K562 (cell line): ENCODE measurements around the gene FKBP7. TPM values are rescaled to one million over a fixed set of nuclear protein-coding genes. Genes with fewer than 3 reads are reported as not detected.

Experiments
- ATAC-seq: fragments of 200-7000 bp; cut with Tn5 transposase; 3 replicates; pipeline ENCODE4 v1.9.1; 2020; ENCODE audit warnings: moderate library complexity
- BruUV-seq: library from RNA; stranded (reverse); fragments of 400-500 nt; replicated peaks from 2 replicates; lab custom pipeline; 2021; lab: Mats Ljungman, UMichigan
- CTCF ChIA-PET: fragments of 300-600 bp; formaldehyde crosslinking; extraction: SDS; loops from one replicate; lab custom pipeline; 2021; ENCODE audit warnings: low intra/inter-chr PET ratio; lab: Yijun Ruan, JAX
- POLR2A ChIA-PET: fragments of 300-600, 350-650 bp; sonication (Branson Sonifier 250); formaldehyde crosslinking; extraction: SDS; loops from one replicate; lab custom pipeline; 2021; ENCODE audit warnings: antibody characterized with exemption, inconsistent platforms; lab: Yijun Ruan, JAX
- DNase-seq, 4 experiments: peaks; one replicate each; pipeline versions ENCODE4 v3.0.0 to v3.0.0-alpha.2; 2011 to 2018; ENCODE audit warnings: low spot score in 3 of 4, mixed read lengths in 3 of 4; ENCODE audit errors: extremely low read depth in 1 of 4
- FAIRE-seq: peaks from 2 replicates; lab custom pipeline; 2011; peaks lifted over from hg19 to GRCh38; lab: Jason Lieb, UNC
- H2AFZ ChIP-seq: 2 replicates; pipeline ENCODE4 v1.6.0; 2011; ENCODE audit warnings: low read depth, low read length, control low read depth, inconsistent platforms
- H3K27ac ChIP-seq: fragments of 200-600 bp; 3 replicates; pipeline ENCODE4 v1.8.0; 2011; ENCODE audit warnings: low read depth, mild to moderate bottlenecking, control low read depth, inconsistent platforms, low read length, moderate library complexity, mixed read lengths; ENCODE audit errors: extremely low read depth
- H3K27me3 ChIP-seq, 2 experiments: fragments of 300-600 bp in 1 of 2; 2 replicates in 1 of 2; 3 replicates in 1 of 2; pipeline versions ENCODE4 v1.6.0 to v1.8.0; 2011; ENCODE audit warnings: inconsistent platforms in 2 of 2, low read length in 2 of 2, mild to moderate bottlenecking in 1 of 2, mixed read lengths in 1 of 2, moderate library complexity in 1 of 2; ENCODE audit not compliant: control insufficient read depth in 2 of 2, insufficient read depth in 2 of 2
- H3K36me3 ChIP-seq: fragments of 300-600 bp; 3 replicates; pipeline ENCODE4 v1.8.0; 2011; ENCODE audit warnings: mild to moderate bottlenecking, low read length, inconsistent platforms; ENCODE audit not compliant: control insufficient read depth, insufficient read depth
- H3K4me1 ChIP-seq, 2 experiments: fragments of 200-600 bp in 1 of 2; replicated peaks in 1 of 2; 2 replicates in 1 of 2; 3 replicates in 1 of 2; pipeline versions ENCODE4 v1.5.1 to v1.8.0; 2011; ENCODE audit warnings: inconsistent platforms in 2 of 2, low read length in 2 of 2, mild to moderate bottlenecking in 1 of 2, mixed read lengths in 1 of 2, moderate library complexity in 1 of 2; ENCODE audit not compliant: control insufficient read depth in 2 of 2, insufficient read depth in 2 of 2
- H3K4me2 ChIP-seq: 2 replicates; pipeline ENCODE4 v1.6.1; 2011; ENCODE audit warnings: low read length, control low read depth, inconsistent platforms, mixed read lengths; ENCODE audit not compliant: insufficient read depth
- H3K4me3 ChIP-seq: fragments of 200-600 bp; sonication (generic), shearing (Covaris generic); 2 replicates; pipeline ENCODE4 v1.5.1; 2016; ENCODE audit warnings: control low read depth, inconsistent platforms
- H3K79me2 ChIP-seq: fragments of 200-600 bp; 3 replicates; pipeline ENCODE4 v1.8.0; 2011; ENCODE audit warnings: low read length, inconsistent platforms; ENCODE audit not compliant: control insufficient read depth, insufficient read depth
- H3K9ac ChIP-seq, 2 experiments: 2 replicates each; pipeline versions ENCODE4 v1.6.0 to v1.6.1; 2011; ENCODE audit warnings: low read depth in 2 of 2, low read length in 2 of 2, control low read depth in 1 of 2, inconsistent platforms in 1 of 2, mild to moderate bottlenecking in 1 of 2, mixed read lengths in 1 of 2; ENCODE audit not compliant: insufficient read depth in 1 of 2
- H3K9me1 ChIP-seq: one replicate; pipeline ENCODE4 v1.6.0; 2011; ENCODE audit warnings: inconsistent platforms, mild to moderate bottlenecking, low read length, moderate library complexity; ENCODE audit not compliant: control insufficient read depth, insufficient read depth
- H3K9me3 ChIP-seq: replicated peaks from 2 replicates; pipeline ENCODE4 v1.5.1; 2011; ENCODE audit warnings: low read depth, low read length, inconsistent platforms; ENCODE audit not compliant: control insufficient read depth, insufficient read depth
- H4K20me1 ChIP-seq: replicated peaks from 2 replicates; pipeline ENCODE4 v1.6.1; 2011; ENCODE audit warnings: low read length, inconsistent platforms, mixed read lengths; ENCODE audit not compliant: control insufficient read depth, insufficient read depth
- HNRNPK ChIP-seq: fragments of 200-400 bp; formaldehyde crosslinking; IDR thresholded peaks from one replicate; pipeline ENCODE4 v1.6.1; 2018; ENCODE audit warnings: mild to moderate bottlenecking, low read depth, low read length; ENCODE audit not compliant: poor library complexity, severe bottlenecking
- KLF16 ChIP-seq: IDR thresholded peaks from 2 replicates; pipeline ENCODE4 v1.6.1; 2016; ENCODE audit warnings: antibody characterized with exemption
- MXI1 ChIP-seq: IDR thresholded peaks from 2 replicates; pipeline ENCODE4 v1.6.1; 2011; ENCODE audit warnings: low read depth, mild to moderate bottlenecking, improper control_type of control experiment, low read length
- NFIC ChIP-seq: fragments of 450-650 bp; IDR thresholded peaks from 2 replicates; pipeline ENCODE4 v1.6.1; 2017; ENCODE audit warnings: mild to moderate bottlenecking, inconsistent platforms
- SMARCE1 ChIP-seq: fragments of 450-650 bp; IDR thresholded peaks from 2 replicates; pipeline ENCODE4 v1.7.1; 2016; ENCODE audit warnings: mild to moderate bottlenecking
- ZNF232 ChIP-seq: sonication (generic); formaldehyde crosslinking; IDR thresholded peaks from 2 replicates; pipeline ENCODE4 v1.8.0; 2022; ENCODE audit warnings: mild to moderate bottlenecking, missing genetic modification reagents
- ZZZ3 ChIP-seq: fragments of 450-650 bp; IDR thresholded peaks from 2 replicates; pipeline ENCODE4 v1.6.1; 2016; ENCODE audit warnings: antibody characterized with exemption, mild to moderate bottlenecking, moderate library complexity
- WGBS: fragments of 100-300 bp; shearing (Covaris generic); methylation state at CpG from one replicate; pipeline ENCODE4 v1.1.6; 2016; ENCODE audit warnings: low coverage, mixed read lengths; ENCODE audit not compliant: insufficient coverage; ENCODE audit errors: missing lambda C conversion rate; 5-methylcytosine and 5-hydroxymethylcytosine counted together
- in situ Hi-C: fragments of 300-500 bp; cut with MboI; formaldehyde crosslinking; loops from 4 replicates; pipeline ENCODE4 v1.15.0; 2018; ENCODE audit warnings: inconsistent platforms, mixed read lengths
- intact Hi-C: fragments of 100-400 bp; cut with micrococcal nuclease; formaldehyde crosslinking; loops from 2 replicates; pipeline ENCODE4 v1.14.2; 2022
- polyA plus RNA-seq, 8 experiments: library from polyadenylated mRNA; depleted of rRNA in 4 of 8; stranded (reverse) in 5 of 8; unstranded in 3 of 8; fragments of >200 nt; fragmentation: Nextera tagmentation in 2 of 8; fragmentation: Illumina TruSeq in 1 of 8; extraction: Ambion mirVana in 2 of 8; extraction: Trizol in 1 of 8; gene quantifications; 2 replicates each; pipeline versions ENCODE4 v1.2.1 to v1.2.3, GENCODE V29; 2011 to 2014; ENCODE audit warnings: inconsistent platforms in 1 of 8, missing spikeins in 1 of 8
- total RNA-seq, 7 experiments: library from RNA; depleted of rRNA in 6 of 7; stranded (reverse); fragments of >200 nt in 6 of 7; fragmentation: Illumina TruSeq in 2 of 7; extraction: Trizol in 2 of 7; gene quantifications; 2 replicates each; pipeline versions ENCODE4 v1.2.1 to v1.2.3, GENCODE V29; 2011 to 2021; ENCODE audit warnings: low replicate concordance in 1 of 7
- TF ChIP-seq, protein P1 (sequence below): sonication (generic); formaldehyde crosslinking; IDR thresholded peaks from 2 replicates; pipeline ENCODE4 v1.8.0; 2022; ENCODE audit warnings: mild to moderate bottlenecking, missing genetic modification reagents, borderline replicate concordance
- TF ChIP-seq, protein P2 (sequence below): fragments of 450-650 bp; IDR thresholded peaks from 2 replicates; pipeline ENCODE4 v1.6.1; 2016

FKBP7 gene
- total and polyA plus RNA-seq, 9 of the 15 experiments (the other 6 are each of a cell fraction or from before 2014, with no cell fraction given): 6.1 to 23.2 (median 19.0) TPM

GRCh38 chr2:178436662-178437061 is 41.7 kb downstream of the FKBP7 start:
- ChIA-PET POLR2A (interaction anchor here (0.7 to 1.8 kb wide), 2 partner anchors 8 to 14 kb away, joined by 3 to 5 read pairs; partner anchors contain the start of genes PJVK and PRKRA), CTCF (no interaction called here)
- no peak for ATAC-seq
- intact Hi-C loops: no loop called here
- no peak overlapping the region for H3K4me2 ChIP-seq
- DNase-seq: no peak
- no peaks in the 10 kb centered on the region for H3K9me3 ChIP-seq
- no TSS peak for BruUV-seq
- H3K27ac ChIP-seq: no peak overlapping the region
- WGBS: 93% methylated on average over 2 of the region's 2 CpGs
- no peak overlapping the region for H3K9ac ChIP-seq
- H3K27me3 ChIP-seq: no peaks in the 10 kb centered on the region
- H4K20me1 ChIP-seq: no peaks in the 10 kb centered on the region
- no peak overlapping the region for H3K4me3 ChIP-seq
- no peaks in the 10 kb centered on the region for H3K9me1 ChIP-seq
- peaks cover 89% of the 10 kb centered on the region for H3K36me3 ChIP-seq
- TF ChIP-seq, protein P1, sequence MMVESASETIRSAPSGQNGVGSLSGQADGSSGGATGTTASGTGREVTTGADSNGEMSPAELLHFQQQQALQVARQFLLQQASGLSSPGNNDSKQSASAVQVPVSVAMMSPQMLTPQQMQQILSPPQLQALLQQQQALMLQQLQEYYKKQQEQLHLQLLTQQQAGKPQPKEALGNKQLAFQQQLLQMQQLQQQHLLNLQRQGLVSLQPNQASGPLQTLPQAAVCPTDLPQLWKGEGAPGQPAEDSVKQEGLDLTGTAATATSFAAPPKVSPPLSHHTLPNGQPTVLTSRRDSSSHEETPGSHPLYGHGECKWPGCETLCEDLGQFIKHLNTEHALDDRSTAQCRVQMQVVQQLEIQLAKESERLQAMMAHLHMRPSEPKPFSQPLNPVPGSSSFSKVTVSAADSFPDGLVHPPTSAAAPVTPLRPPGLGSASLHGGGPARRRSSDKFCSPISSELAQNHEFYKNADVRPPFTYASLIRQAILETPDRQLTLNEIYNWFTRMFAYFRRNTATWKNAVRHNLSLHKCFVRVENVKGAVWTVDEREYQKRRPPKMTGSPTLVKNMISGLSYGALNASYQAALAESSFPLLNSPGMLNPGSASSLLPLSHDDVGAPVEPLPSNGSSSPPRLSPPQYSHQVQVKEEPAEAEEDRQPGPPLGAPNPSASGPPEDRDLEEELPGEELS (CRISPR knock-in tag): no peak
- TF ChIP-seq HNRNPK: peak; percentile 69
- TF ChIP-seq ZZZ3: no peak
- TF ChIP-seq SMARCE1: no peak
- TF ChIP-seq, protein P2, sequence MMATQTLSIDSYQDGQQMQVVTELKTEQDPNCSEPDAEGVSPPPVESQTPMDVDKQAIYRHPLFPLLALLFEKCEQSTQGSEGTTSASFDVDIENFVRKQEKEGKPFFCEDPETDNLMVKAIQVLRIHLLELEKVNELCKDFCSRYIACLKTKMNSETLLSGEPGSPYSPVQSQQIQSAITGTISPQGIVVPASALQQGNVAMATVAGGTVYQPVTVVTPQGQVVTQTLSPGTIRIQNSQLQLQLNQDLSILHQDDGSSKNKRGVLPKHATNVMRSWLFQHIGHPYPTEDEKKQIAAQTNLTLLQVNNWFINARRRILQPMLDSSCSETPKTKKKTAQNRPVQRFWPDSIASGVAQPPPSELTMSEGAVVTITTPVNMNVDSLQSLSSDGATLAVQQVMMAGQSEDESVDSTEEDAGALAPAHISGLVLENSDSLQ: 0 out of 2 replicates have a peak, but pooled peaks have one; percentile 12
- no peak for TF ChIP-seq KLF16
- TF ChIP-seq MXI1: no peak
- no peak for TF ChIP-seq NFIC
- no peak for TF ChIP-seq ZNF232 (CRISPR knock-in tag)
- no peak overlapping the region for H2AFZ ChIP-seq
- no peaks in the 10 kb centered on the region for H3K4me1 ChIP-seq
- FAIRE-seq: no peak
- in situ Hi-C loops: no loop called here
- no peaks in the 10 kb centered on the region for H3K79me2 ChIP-seq
